GM18909 (cell line): Measurements from ENCODE around the gene CADPS.

Experiments used
- ATAC-seq: cut with Tn5 transposase; IDR thresholded peaks from one replicate; pipeline ENCODE4 v1.9.1; 2021; ENCODE audit warnings: mild to moderate bottlenecking; ENCODE audit not compliant: unreplicated experiment, poor library complexity

CADPS gene

GRCh38 chr3:62655056-62655690 lies 220.0 kb downstream of the CADPS start:
- no peak for ATAC-seq

GRCh38 chr3:62653796-62654195 lies 221.4 kb downstream of the CADPS start:
- ATAC-seq = no peak

- ATAC-seq = no peak
Measured at GRCh38 chr3:62647711-62648110, 227.5 kb downstream of the CADPS start.

- ATAC-seq = no peak
Measured at GRCh38 chr3:62644493-62644892, 230.7 kb downstream of the CADPS start.

- ATAC-seq = no peak
Measured at GRCh38 chr3:62638316-62638715, 236.9 kb downstream of the CADPS start.

- no peak for ATAC-seq
Measured at GRCh38 chr3:62636235-62636826, 238.9 kb downstream of the CADPS start.

GRCh38 chr3:62632510-62633294 lies 242.5 kb downstream of the CADPS start:
- no peak for ATAC-seq

GRCh38 chr3:62631488-62631887 lies 243.7 kb downstream of the CADPS start:
- no peak for ATAC-seq

- no peak for ATAC-seq
Measured at GRCh38 chr3:62630664-62631063, 244.6 kb downstream of the CADPS start.

GRCh38 chr3:62625268-62625667 lies 249.9 kb downstream of the CADPS start:
- no peak for ATAC-seq

- ATAC-seq = no peak
Measured at GRCh38 chr3:62624185-62624584, 251.0 kb downstream of the CADPS start.

- no peak for ATAC-seq
Measured at GRCh38 chr3:62622553-62623174, 252.6 kb downstream of the CADPS start.

- no peak for ATAC-seq
Measured at GRCh38 chr3:62621925-62622324, 253.3 kb downstream of the CADPS start.

GRCh38 chr3:62621176-62621575 lies 254.0 kb downstream of the CADPS start:
- ATAC-seq = no peak

GRCh38 chr3:62615258-62615849 lies 259.9 kb downstream of the CADPS start:
- no peak for ATAC-seq

- no peak for ATAC-seq
Measured at GRCh38 chr3:62614527-62614926, 260.7 kb downstream of the CADPS start.

- ATAC-seq = no peak
Measured at GRCh38 chr3:62611541-62612240, 263.5 kb downstream of the CADPS start.

GRCh38 chr3:62607287-62608029 lies 267.8 kb downstream of the CADPS start:
- ATAC-seq = no peak

GRCh38 chr3:62605413-62606068 lies 269.7 kb downstream of the CADPS start:
- ATAC-seq = no peak
